NCI-H526 treated with DMSO at 0.1 percent for 48 hours (cell line): ENCODE measurements around the gene GCN1.

Source experiments
- DNase-seq: peaks from one replicate; lab custom pipeline; 2025; lab: John Stamatoyannopoulos, UW

Gene GCN1

DNA sequence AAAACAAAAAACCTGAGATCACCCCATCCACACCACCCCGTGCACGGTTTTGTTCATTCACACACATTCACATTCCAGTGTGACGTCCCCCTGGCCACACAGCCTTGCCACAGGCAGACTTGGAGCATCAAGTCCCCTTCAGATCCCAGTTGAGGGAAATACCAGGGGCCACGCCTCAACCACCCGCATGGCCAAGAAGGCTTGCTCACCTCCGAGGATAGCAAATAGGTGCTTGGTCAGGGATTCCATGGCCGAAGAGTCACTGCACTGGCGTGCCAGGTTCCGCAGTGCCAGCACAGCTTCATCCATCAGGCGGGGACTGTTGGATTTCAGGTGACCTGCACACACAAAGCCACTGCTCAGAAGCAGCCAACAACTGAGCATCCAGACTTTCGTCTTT is 19.0 kb downstream of the GCN1 start:
- no peak for DNase-seq

DNA sequence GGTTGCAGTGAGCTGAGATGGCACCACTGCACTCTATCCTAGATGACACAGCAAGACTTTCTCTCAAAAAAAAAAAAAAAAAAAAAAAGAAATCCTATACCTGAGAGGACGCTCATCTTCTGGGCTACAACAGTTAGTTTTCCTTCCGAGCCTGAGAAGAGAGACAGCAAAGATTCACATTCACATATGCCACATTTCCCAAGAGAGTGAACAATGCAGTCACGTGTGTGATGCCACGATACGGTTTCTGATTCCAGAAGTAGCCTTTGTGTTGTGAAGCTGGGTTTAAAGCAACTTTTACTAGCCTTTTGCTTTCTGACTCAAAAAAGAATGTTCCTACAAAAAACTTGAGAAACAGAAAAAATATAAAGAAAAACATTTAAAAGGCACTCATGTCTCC is 19.5 kb downstream of the GCN1 start:
- DNase-seq = no peak

GRCh38 chr12:120172053-120172452 is 22.5 kb downstream of the GCN1 start:
- DNase-seq = no peak

- DNase-seq = no peak
These were observed 23.9 kb downstream of the GCN1 start for GRCh38 chr12:120170631-120171030.

DNA sequence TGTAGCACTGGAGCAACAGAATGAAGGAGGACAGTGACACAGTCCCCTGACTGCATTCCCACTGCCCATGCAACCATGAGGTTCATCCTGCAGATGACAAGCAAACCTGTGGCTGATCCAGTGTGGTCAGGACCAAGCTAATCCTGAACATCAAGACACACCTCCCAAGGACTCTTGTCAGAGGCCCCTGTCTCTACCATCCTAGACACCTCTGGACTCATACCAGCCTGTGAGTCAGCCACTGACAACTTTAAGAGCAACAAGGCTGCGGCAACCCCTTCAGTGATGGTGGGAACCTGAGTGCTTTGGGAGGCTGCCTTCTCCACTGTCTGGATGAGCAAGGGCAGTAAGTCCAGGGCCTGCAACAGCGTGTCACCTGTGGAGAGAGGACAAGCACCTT is 24.6 kb downstream of the GCN1 start:
- DNase-seq = no peak

- no peak for DNase-seq
These were observed 26.2 kb downstream of the GCN1 start for GRCh38 chr12:120168337-120168736.

- no peak for DNase-seq
These were observed 26.9 kb downstream of the GCN1 start for GRCh38 chr12:120167529-120168095.

DNA sequence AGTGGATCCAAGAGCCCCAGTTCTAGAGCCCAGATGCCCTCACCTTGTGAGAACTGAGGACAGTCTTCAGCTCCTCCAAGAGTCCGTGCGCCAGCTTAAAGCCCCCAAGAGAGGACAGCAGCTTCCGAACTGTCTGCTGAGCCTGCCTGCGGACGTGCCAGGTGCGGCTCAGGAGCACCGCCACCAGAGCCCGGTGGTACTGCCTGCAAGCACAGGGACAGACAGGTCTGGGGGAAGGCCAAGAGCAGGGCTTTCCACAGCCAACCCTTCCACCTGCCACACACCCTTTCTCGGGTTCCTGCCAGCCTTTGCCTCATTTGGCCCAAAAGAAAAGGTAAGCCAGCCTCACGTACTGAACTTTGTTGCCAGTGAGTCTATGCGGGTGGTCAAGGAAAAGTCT is 30.2 kb downstream of the GCN1 start:
- no peak for DNase-seq

DNA sequence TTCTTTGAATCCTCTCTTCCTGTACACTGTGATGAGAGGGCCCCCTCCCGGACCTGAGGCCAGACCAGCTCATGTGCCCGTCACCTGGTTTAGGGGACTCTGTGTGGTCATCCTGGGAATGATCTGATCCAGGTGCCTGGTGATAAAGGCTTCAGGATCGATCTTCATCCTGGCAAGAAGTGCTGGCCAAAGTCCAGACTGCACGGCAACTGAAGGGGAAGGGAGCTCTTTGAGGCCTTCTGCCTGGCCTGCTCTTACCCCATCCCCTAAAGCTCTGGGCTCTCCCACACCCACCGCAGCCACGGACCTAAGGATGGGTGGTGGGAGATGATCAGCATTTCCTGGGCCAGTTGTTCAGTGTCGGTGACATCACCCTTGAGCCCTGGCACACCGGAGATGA is 31.8 kb downstream of the GCN1 start:
- DNase-seq = no peak

GRCh38 chr12:120161852-120162251 is 32.7 kb downstream of the GCN1 start:
- DNase-seq = no peak

DNA sequence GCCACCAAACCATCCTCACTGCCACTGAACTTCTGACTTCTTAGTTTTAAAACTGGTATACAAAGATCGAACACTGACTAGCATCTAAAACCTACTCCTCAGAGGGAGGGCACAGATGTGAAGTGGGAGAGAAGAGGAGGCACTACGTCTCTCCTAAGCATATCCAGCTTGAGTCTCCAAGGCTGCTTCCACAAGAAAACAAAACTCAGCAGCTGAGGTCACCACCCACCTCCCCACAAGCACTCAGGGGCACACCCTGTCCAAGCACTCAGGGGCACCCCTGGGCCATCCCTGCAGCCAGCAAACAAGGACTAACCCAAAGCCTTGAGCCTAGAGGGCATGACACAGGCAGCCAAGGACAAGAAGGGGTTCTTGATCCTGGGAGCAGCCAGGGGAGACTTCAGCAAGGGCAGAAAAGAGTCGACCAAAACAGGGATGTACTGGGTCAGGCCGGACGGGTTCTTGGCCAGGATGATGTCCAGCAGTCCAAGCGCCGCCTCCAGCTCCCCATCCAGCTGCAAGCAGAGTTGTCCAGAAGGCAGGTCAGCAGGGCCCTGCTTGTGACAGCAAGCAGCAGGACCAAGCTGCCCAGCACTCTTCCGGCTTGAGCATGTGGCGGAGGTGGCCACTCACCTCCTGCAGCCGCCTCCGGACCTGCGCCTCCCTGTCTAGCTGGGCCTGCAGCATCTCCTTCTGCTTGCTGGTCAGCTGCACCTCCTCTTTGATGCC is 34.8 kb downstream of the GCN1 start:
- DNase-seq = no peak

DNA sequence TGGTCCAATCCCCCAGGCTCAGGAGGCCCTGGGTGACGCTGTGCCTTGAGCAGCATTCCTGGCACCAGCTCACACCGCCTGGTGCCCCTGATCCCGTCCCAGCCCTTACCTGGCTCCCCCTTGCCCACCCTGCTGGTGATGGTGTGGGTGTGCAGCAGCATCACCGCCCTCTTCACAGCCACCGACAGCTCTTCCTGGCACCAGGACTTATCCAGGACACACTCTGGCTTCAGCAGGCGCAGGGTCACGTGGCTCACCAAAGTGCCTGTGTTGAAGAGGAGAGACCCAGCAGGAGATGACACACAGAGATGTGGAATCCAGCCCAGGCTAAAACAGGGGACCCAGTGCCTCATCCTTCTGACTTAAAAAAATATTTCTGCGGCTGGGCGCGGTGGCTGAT is 36.2 kb downstream of the GCN1 start:
- DNase-seq = no peak

GRCh38 chr12:120157678-120158077 is 36.8 kb downstream of the GCN1 start:
- DNase-seq = no peak

- DNase-seq = no peak
These were observed 37.9 kb downstream of the GCN1 start for GRCh38 chr12:120156315-120157259.

DNA sequence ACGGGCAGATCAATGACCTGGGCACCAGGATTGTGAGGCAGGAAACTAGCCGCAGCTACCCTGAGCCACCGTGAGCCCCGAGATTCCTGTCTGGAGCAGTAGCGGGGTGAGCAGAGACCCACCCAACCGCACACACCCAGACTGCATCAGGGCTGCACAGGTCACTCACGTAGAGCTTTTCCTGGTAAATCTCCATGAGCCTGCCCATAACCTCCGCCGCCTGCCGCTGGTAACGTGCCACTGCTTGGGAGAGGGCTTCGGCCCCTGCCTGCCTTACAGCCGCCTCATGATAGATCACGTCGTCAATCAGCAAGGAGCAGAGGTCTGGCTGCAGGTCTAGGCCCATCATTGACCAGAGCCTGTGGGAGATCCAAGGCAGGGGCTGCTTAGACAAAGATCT is 39.4 kb downstream of the GCN1 start:
- DNase-seq = no peak

- no peak for DNase-seq
These were observed 43.5 kb downstream of the GCN1 start for GRCh38 chr12:120150919-120151525.

DNA sequence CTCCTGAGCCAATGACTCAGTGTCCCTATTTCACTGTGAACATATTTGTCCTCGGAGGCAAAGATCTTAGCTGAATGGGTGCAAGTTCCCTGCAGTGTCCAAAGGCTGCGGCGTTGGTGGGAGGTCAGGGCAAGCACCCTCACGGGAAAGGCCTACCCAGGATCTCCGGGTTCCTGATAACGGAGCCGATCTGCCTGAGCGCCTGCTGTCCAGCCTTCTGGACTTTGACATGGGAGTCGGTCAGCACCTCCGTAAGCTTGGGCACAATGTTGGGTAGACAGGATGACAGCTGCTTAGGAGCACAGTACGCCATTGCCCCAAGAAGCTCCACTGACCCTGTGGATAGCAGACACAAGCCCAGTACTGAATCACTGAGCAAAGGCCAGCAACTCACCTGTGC is 46.5 kb downstream of the GCN1 start:
- no peak for DNase-seq

- DNase-seq = no peak
These were observed 49.4 kb downstream of the GCN1 start for GRCh38 chr12:120145164-120145563.

DNA sequence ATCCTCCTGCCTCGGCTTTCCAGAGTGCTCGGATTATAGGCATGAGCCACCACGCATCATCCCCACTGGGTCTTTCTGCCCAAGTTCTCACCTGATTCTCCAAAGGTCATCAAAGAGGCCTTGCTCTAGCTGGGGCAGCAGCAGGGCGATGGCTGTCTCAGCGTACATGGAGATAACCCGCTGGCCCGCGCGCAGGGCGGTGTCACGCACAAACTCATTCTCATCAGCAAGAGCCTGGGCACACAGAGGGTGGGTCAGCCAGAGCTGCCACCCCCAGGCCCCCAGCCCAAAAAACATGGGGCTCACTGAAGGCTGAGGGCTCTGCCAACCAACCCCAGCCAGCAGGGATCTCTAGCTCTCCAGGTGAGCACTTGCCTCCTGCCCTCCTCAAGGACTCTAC is 50.3 kb downstream of the GCN1 start:
- DNase-seq = no peak

GRCh38 chr12:120142231-120142877 is 52.2 kb downstream of the GCN1 start:
- DNase-seq = no peak

- DNase-seq = no peak
These were observed 53.2 kb downstream of the GCN1 start for GRCh38 chr12:120141336-120141735.

- no peak for DNase-seq
These were observed 53.9 kb downstream of the GCN1 start for GRCh38 chr12:120140603-120141002.
